ENCODE data around the gene HYAL4.
"Not testable (repeated sequence)": the region's sequence is repeated elsewhere in the genome, so short reads cannot be mapped to it uniquely, and the experiment has no call there.

The HYAL4 gene

GRCh38 chr7:123847868-123848267 is 2.9 kb downstream of the HYAL4 start:
- DNase-seq (ENCODE audit: low read depth): no peak

DNA sequence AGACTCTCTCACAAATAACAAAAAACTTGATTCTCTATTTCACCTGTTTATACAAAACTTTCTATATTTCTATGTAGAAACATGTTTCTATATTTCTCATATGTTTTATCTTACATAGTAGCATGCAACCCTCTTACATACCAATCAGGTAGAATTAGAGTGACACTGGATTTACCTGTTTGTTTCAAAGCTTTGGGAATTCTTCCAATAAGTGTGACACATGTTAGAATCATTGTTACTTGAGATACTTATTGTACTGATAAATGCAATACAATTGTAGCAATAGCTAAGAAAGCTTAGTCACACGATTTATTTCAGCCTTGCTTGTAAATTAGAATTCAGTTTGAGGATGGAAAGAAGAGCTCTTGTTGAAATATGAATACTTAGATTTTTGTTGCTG is 4.9 kb downstream of the HYAL4 start:
- DNase-seq (ENCODE audit: low read depth): no peak

DNA sequence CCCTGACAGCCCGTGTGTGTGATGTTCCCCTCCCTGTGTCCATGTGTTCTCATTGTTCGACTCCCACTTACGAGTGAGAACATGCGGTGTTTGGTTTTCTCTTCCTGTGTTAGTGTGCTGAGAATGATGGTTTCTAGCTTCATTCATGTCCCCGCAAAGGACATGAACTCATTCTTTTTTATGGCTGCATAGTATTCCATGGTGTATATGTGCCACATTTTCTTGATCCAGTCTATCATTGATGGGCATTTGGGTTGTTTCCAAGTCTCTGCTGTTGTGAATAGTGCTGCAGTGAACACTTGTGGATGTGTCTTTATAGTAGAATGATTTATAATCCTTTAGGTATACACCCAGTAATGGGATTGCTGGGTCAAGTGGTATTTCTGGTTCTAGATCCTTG is 6.4 kb downstream of the HYAL4 start:
- DNase-seq (ENCODE audit: low read depth): not testable (repeated sequence)

DNA sequence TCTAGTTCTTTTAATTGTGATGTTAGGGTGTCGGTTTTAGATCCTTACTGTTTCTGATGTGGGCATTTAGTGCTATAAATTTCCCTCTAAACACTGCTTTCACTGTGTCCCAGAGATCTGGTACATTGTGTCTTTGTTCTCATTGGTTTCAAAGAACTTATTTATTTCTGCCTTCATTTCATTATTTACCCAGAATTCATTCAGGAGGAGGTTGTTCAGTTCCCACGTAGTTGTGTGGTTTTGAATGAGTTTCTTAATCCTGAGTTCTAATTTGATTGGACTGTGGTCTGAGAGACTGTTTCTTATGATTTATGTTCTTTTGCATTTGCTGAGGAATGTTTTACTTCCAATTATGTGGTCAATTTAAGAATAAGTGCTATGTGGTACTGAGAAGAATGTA is 9.3 kb downstream of the HYAL4 start:
- DNase-seq (ENCODE audit: low read depth): not testable (repeated sequence)

GRCh38 chr7:123856428-123856827 is 11.5 kb downstream of the HYAL4 start:
- not testable (repeated sequence) for DNase-seq (ENCODE audit: low read depth)

DNA sequence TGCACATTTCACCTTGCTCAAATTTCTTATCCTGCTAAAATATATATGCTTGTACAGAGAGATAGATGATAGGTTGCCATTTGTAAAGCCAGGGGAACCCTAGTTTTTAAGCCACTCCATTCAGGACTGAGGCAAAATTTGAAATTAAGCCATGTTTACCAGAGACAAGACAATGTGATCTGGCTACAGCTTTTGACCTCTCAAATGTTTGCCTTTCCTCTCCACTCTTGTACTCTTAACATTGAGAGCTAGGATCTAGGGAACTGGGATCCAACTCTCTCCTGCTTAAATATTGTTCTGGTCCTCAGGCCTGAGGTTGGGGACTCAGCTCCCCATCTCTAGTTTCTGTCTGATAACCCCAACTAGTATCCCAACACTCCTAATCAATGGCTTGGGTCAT is 15.9 kb downstream of the HYAL4 start:
- no peak for DNase-seq (ENCODE audit: low read depth)

- DNase-seq (ENCODE audit: low read depth): no peak
Measured at GRCh38 chr7:123862775-123863174, 17.8 kb downstream of the HYAL4 start.

DNA sequence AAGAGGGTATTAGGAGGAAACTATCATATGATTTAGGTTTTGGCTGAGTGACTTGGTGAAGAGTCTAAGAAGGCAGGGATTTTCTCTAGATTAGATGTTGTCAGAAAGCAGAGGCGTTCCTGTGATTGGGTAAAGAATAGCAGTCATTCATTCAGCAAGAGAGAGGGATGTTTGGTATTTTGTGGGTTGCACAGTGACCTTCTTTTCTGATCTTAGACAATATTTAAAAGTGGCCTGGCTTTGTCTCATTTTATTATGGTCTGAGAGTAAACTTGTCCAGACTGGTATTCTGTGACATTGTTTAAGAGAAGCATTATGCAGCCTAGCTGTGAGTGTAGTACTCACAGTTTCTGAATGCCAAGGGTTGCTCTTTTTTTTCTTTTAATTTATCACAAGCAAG is 18.5 kb downstream of the HYAL4 start:
- DNase-seq (ENCODE audit: low read depth): no peak

- no peak for DNase-seq (ENCODE audit: low read depth)
Measured at GRCh38 chr7:123864012-123864411, 19.0 kb downstream of the HYAL4 start.

- no peak for DNase-seq (ENCODE audit: low read depth)
Measured at GRCh38 chr7:123864436-123864835, 19.5 kb downstream of the HYAL4 start.

GRCh38 chr7:123864966-123865365 is 20.0 kb downstream of the HYAL4 start:
- DNase-seq (ENCODE audit: low read depth): no peak

DNA sequence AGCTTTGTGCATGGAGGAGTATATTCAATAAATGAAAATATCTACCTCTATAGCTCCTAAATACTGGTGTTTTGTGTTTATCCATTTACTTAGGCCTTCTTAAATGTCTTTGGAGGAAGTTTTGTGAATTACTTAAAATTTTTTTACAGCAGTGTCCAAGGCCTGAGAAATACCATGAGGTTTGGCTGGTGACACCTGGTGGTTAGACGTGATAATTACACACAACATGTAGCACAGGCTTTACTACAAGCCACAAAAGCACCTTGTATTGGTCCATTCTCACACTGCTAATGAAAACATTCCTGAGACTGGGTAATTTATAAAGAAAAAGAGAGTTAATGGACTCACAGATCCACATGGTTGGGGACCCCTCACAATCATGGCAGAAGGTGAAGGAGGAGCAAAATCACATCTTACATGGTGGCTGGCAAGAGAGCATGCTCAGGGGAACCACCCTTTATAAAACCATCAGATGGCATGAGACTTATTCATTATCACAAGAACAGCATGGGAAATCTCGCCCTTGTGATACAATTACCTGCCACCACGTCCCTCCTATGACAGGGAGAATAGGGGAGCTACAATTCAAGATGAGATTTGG is 20.6 kb downstream of the HYAL4 start:
- DNase-seq (ENCODE audit: low read depth): peak; percentile 50

GRCh38 chr7:123867225-123867624 is 22.3 kb downstream of the HYAL4 start:
- no peak for DNase-seq (ENCODE audit: low read depth)

- peak; percentile 7 for DNase-seq (ENCODE audit: low read depth)
Measured at GRCh38 chr7:123871998-123872867, 27.3 kb downstream of the HYAL4 start.

GRCh38 chr7:123872908-123873307 is 27.9 kb downstream of the HYAL4 start:
- DNase-seq (ENCODE audit: low read depth): no peak

DNA sequence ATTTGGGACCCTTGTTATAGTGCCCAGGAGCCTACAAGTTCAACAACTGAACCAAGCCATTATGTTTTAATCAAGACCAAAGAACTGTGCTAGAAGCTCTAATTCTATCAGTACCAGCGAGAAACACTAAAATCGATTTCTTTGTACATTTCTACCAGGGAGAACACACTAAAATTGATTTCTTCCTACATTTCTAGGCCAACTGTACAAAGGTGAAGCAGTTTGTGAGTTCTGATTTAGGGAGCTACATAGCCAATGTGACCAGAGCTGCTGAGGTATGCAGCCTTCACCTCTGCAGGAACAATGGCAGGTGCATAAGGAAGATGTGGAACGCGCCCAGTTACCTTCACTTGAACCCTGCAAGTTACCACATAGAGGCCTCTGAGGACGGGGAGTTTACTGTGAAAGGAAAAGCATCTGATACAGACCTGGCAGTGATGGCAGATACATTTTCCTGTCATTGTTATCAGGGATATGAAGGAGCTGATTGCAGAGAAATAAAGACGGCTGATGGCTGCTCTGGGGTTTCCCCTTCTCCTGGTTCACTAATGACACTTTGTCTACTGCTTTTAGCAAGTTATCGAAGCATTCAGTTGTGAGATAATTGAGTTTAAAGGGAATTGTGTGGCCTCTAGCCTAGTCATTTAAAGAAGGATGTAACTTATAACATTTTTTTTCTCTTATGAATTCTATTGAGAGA is 31.7 kb downstream of the HYAL4 start:
- no peak for DNase-seq (ENCODE audit: low read depth)

DNA sequence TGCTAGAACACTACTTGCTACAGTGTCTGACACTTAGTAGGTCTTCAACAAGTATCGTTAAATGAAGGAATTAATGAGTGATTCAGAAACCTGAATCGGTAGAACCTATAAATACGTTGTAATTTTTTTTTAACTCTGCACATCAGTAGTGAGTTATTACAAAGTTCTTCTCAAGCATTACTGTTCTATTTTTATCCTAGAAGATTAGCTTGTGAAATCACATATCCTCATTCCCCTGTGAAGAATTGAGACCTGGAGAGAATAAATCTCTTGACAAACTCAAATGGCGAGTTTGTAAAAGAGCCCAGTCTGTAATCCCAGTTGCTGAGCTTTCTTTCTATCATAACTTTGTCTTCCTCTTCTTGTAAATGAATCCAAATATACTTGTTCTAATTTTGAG is 34.7 kb downstream of the HYAL4 start:
- DNase-seq (ENCODE audit: low read depth): no peak

DNA sequence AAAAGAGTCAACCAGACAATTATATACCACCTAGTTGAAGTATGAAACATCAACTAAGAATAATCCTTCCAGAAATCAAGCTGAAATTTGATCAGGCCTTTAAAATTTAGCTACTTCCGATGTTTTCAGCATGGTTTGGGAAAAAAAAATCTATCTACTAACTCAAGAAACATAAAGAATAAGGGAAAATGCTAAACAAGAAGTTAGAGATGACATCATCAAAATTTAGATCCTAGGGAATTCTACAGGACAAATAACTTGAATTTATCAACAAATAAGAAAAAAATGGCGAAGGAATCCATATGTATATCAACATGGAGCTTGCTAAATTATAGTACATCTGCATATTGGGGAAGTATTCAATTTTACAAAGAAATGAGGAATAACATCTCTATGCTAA is 36.3 kb downstream of the HYAL4 start:
- DNase-seq (ENCODE audit: low read depth): no peak

DNA sequence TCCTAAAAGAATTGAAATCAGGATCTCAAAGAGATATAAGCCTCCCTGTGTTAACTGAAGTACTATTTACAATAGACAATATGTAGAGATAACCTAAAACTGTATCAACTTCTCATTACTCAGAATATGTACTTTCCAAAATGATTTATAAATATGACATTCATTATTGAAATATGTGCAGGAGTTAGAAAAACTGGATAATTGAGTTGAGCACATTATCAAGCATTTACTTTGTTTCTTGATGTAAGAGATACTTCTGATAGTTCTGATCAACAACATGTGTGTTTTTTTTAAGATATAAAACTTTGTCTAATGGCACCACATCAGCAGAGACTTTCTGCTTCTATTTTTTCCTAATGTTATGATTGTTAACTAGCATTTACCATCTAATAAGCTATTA is 38.2 kb downstream of the HYAL4 start:
- no peak for DNase-seq (ENCODE audit: low read depth)

- no peak for DNase-seq (ENCODE audit: low read depth)
Measured at GRCh38 chr7:123888192-123888591, 43.2 kb downstream of the HYAL4 start.

DNA sequence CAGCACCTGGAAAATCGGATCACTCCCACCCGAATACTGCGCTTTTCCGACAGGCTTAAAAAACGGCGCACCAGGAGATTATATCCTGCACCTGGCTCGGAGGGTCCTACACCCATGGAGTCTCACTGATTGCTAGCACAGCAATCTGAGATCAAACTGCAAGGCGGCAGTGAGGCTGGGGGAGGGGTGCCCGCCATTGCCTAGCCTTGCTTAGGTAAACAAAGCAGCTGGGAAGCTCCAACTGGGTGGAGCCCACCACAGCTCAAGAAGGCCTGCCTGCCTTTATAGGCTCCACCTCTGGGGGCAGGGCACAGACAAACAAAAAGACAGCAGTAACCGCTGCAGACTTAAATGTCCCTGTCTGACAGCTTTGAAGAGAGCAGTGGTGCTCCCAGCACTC is 49.8 kb downstream of the HYAL4 start:
- not testable (repeated sequence) for DNase-seq (ENCODE audit: low read depth)

DNA sequence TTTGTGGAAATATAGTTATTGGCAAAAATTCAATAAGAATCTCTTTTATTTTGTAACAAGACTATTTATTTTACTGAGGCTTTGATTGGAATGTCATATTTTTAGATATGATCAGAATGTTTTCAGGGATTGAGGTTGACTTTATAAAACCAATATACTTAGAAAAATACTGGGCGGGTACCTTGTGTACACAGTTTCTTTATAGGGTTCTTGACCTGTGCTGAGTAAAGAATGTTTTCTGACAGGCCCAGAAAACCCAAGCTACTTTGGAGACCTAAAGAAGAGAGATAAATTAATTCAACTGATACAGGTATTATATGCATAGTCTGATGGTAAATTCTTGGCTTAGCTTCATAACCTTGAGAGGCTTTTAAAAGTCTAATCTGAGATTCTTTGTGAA is 56.1 kb downstream of the HYAL4 start:
- no peak for DNase-seq (ENCODE audit: low read depth)

DNA sequence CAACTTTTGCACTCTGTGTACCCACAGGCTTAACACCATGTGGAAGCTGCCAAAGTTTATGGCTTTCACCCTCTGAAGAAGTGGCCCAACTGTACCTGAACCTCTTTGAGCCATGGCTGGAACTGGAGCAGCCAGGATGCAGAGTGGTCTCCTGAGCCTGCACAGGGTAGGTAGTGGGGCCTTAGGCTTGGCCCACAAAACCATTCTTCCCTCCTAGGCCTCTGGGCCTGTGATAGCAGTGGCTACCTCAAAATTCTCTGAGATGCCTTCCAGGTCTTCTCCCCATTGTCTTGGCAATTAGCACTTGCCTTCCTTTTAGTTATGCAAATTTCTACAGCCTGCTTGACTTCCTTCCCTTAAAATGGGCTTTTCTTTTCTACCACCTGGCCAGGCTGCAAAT is 60.7 kb downstream of the HYAL4 start:
- DNase-seq (ENCODE audit: low read depth): no peak

Measured in fibroblast of gingiva (primary cell).